Mesothelial cell of epicardium (in vitro differentiated cells): ENCODE measurements around the gene ZDHHC11. TPM values are rescaled to one million over a fixed set of nuclear protein-coding genes. Genes with fewer than 3 reads are reported as not detected.
"Not testable (repeated sequence)": the region's sequence is repeated elsewhere in the genome, so short reads cannot be mapped to it uniquely, and the experiment has no call there.

Source experiments
- DNase-seq, 2 experiments: peaks; one replicate each; pipeline ENCODE4 v3.0.0; 2021; ENCODE audit warnings: low spot score in 2 of 2; ENCODE audit not compliant: unreplicated experiment in 2 of 2
- H3K27ac Mint-ChIP-seq: 2 replicates; pipeline ENCODE4 v1.8.0; 2021; ENCODE audit warnings: mixed read lengths
- H3K27me3 Mint-ChIP-seq: 2 replicates; pipeline ENCODE4 v1.8.0; 2021; ENCODE audit warnings: low read depth, mixed read lengths
- H3K36me3 Mint-ChIP-seq: 2 replicates; pipeline ENCODE4 v1.8.0; 2021; ENCODE audit warnings: mixed read lengths
- H3K4me1 Mint-ChIP-seq: 2 replicates; pipeline ENCODE4 v1.8.0; 2021; ENCODE audit warnings: mixed read lengths
- H3K4me3 Mint-ChIP-seq: 2 replicates; pipeline ENCODE4 v1.8.0; 2021; ENCODE audit warnings: mild to moderate bottlenecking, moderate library complexity, mixed read lengths
- H3K9me3 Mint-ChIP-seq: 2 replicates; pipeline ENCODE4 v1.8.0; 2021; ENCODE audit warnings: mixed read lengths
- CTCF ChIP-seq: fragments of 200-600 bp; sonication (generic); IDR thresholded peaks from one replicate; pipeline ENCODE4 v1.5.0; 2021; ENCODE audit warnings: antibody characterized with exemption; ENCODE audit not compliant: unreplicated experiment
- total RNA-seq: library from RNA; stranded (reverse); gene quantifications from 3 replicates; pipeline ENCODE4 v1.2.1, GENCODE V29; 2021

ZDHHC11 gene
- total RNA-seq, 1 donor from 2014 or later, result 11.4 TPM

- H3K4me1 Mint-ChIP-seq, result no peaks in the 10 kb centered on the region
- no peak overlapping the region for H3K27ac Mint-ChIP-seq
- no peak for TF ChIP-seq CTCF
- H3K27me3 Mint-ChIP-seq, result no peaks in the 10 kb centered on the region
- no peak for DNase-seq
- peaks cover 5% of the 10 kb centered on the region for H3K9me3 Mint-ChIP-seq
- H3K36me3 Mint-ChIP-seq, result peaks cover 53% of the 10 kb centered on the region
- H3K4me3 Mint-ChIP-seq, result no peak overlapping the region
Measured at GRCh38 chr5:882253-883183, 31.7 kb upstream of the ZDHHC11 start.

- Mint-ChIP-seq H3K27ac (no peak overlapping the region), H3K9me3 (peaks cover 5% of the 10 kb centered on the region), H3K36me3 (peaks cover 46% of the 10 kb centered on the region), H3K27me3 (no peaks in the 10 kb centered on the region), H3K4me3 (no peak overlapping the region), H3K4me1 (no peaks in the 10 kb centered on the region)
- no peak for TF ChIP-seq CTCF
- no peak for DNase-seq
Measured at GRCh38 chr5:881551-881935, 30.8 kb upstream of the ZDHHC11 start.

- peaks cover 46% of the 10 kb centered on the region for H3K36me3 Mint-ChIP-seq
- H3K4me3 Mint-ChIP-seq, result no peak overlapping the region
- H3K27me3 Mint-ChIP-seq, result no peaks in the 10 kb centered on the region
- no peaks in the 10 kb centered on the region for H3K4me1 Mint-ChIP-seq
- no peak overlapping the region for H3K27ac Mint-ChIP-seq
- H3K9me3 Mint-ChIP-seq, result peaks cover 5% of the 10 kb centered on the region
- no peak for TF ChIP-seq CTCF
- no peak for DNase-seq
Measured at GRCh38 chr5:880816-881550, 30.2 kb upstream of the ZDHHC11 start.

- not testable (repeated sequence) for H3K4me3 Mint-ChIP-seq, H3K27ac Mint-ChIP-seq, H3K9me3 Mint-ChIP-seq, DNase-seq, H3K4me1 Mint-ChIP-seq, H3K27me3 Mint-ChIP-seq
- H3K36me3 Mint-ChIP-seq, result peaks cover 47% of the 10 kb centered on the region
Measured at GRCh38 chr5:878677-879076, 27.9 kb upstream of the ZDHHC11 start.

- Mint-ChIP-seq H3K27me3 (no peaks in the 10 kb centered on the region), H3K36me3 (peaks cover 44% of the 10 kb centered on the region), H3K4me1 (no peaks in the 10 kb centered on the region), H3K27ac (no peak overlapping the region), H3K9me3 (peaks cover 5% of the 10 kb centered on the region), H3K4me3 (no peak overlapping the region)
- no peak for TF ChIP-seq CTCF
- no peak for DNase-seq
Measured at GRCh38 chr5:878125-878524, 27.3 kb upstream of the ZDHHC11 start.
